ENCODE data around the gene ZNF474.

The ZNF474 gene

GRCh38 chr5:122138356-122138755, 9.0 kb downstream of the ZNF474 start:
- no peak overlapping the region for H3K9ac ChIP-seq (ENCODE audit: low read depth in 1 of 2, low read length in 2 of 2)
- no peak overlapping the region for H3K4me3 ChIP-seq (ENCODE audit: low read length in 2 of 2)
- no peaks in the 10 kb centered on the region for H3K36me3 ChIP-seq (ENCODE audit: control insufficient read depth in 2 of 2, insufficient read depth in 2 of 2, low read length in 2 of 2)
- no peaks in the 10 kb centered on the region for H3K27me3 ChIP-seq (ENCODE audit: control insufficient read depth in 2 of 2, insufficient read depth in 2 of 2, low read length in 2 of 2)
- H3K27ac ChIP-seq (ENCODE audit: low read depth in 2 of 2, low read length in 2 of 2), result no peak overlapping the region
- H3K4me1 ChIP-seq (ENCODE audit: control insufficient read depth in 2 of 2, insufficient read depth in 2 of 2, low read length in 2 of 2), result no peaks in the 10 kb centered on the region
- no peaks in the 10 kb centered on the region for H3K9me3 ChIP-seq (ENCODE audit: control insufficient read depth in 2 of 2, low read length in 2 of 2)

DNA sequence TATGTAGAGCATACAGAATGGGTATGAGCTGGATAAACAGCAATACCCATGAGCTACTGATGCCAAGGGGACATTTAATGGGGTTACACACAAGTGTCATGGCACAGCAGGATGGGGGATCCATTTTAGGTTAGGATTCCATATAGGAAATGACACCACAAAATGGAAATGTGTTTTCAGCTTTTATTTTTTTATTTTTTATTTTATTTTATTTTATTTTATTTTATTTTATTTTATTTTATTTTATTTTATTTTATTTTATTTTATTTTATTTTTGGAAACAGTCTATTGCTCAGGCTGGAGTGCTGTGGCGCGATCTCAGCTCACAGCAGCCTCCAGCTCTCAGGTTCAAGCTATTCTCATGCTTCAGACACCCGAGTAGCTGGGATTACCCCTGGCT, 11.6 kb downstream of the ZNF474 start:
- H3K4me3 ChIP-seq (ENCODE audit: low read length in 2 of 2), result no peak overlapping the region
- H3K9ac ChIP-seq (ENCODE audit: low read depth in 1 of 2, low read length in 2 of 2), result no peak overlapping the region
- H3K9me3 ChIP-seq (ENCODE audit: control insufficient read depth in 2 of 2, low read length in 2 of 2), result no peaks in the 10 kb centered on the region
- no peaks in the 10 kb centered on the region for H3K36me3 ChIP-seq (ENCODE audit: control insufficient read depth in 2 of 2, insufficient read depth in 2 of 2, low read length in 2 of 2)
- H3K4me1 ChIP-seq (ENCODE audit: control insufficient read depth in 2 of 2, insufficient read depth in 2 of 2, low read length in 2 of 2), result no peaks in the 10 kb centered on the region
- H3K27ac ChIP-seq (ENCODE audit: low read depth in 2 of 2, low read length in 2 of 2), result no peak overlapping the region
- H3K27me3 ChIP-seq (ENCODE audit: control insufficient read depth in 2 of 2, insufficient read depth in 2 of 2, low read length in 2 of 2), result no peaks in the 10 kb centered on the region

DNA sequence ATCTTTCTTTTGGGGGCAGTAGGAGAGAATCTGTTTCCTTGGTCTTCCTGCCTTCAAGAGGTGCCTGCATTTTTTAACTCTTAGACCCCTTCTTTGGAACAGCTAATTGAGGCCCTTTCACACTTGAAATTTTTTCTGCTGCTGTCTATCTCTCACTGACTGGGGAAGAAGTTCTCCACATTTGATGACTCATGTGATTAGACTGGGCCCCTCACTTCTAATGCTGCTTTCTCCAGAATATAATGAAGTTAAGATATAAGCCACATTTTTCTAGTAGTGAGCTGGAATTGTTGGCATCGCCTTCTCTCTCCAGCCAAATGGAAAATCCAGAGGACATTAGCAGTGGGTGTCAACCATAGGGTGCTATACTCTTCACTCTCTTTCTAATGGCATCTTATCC, 12.4 kb downstream of the ZNF474 start:
- Histone ChIP-seq H3K27me3 (ENCODE audit: control insufficient read depth in 2 of 2, insufficient read depth in 2 of 2, low read length in 2 of 2) (no peaks in the 10 kb centered on the region), H3K27ac (ENCODE audit: low read depth in 2 of 2, low read length in 2 of 2) (no peak overlapping the region), H3K36me3 (ENCODE audit: control insufficient read depth in 2 of 2, insufficient read depth in 2 of 2, low read length in 2 of 2) (no peaks in the 10 kb centered on the region), H3K9ac (ENCODE audit: low read depth in 1 of 2, low read length in 2 of 2) (no peak overlapping the region), H3K4me3 (ENCODE audit: low read length in 2 of 2) (no peak overlapping the region), H3K9me3 (ENCODE audit: control insufficient read depth in 2 of 2, low read length in 2 of 2) (no peaks in the 10 kb centered on the region), H3K4me1 (ENCODE audit: control insufficient read depth in 2 of 2, insufficient read depth in 2 of 2, low read length in 2 of 2) (no peaks in the 10 kb centered on the region)

DNA sequence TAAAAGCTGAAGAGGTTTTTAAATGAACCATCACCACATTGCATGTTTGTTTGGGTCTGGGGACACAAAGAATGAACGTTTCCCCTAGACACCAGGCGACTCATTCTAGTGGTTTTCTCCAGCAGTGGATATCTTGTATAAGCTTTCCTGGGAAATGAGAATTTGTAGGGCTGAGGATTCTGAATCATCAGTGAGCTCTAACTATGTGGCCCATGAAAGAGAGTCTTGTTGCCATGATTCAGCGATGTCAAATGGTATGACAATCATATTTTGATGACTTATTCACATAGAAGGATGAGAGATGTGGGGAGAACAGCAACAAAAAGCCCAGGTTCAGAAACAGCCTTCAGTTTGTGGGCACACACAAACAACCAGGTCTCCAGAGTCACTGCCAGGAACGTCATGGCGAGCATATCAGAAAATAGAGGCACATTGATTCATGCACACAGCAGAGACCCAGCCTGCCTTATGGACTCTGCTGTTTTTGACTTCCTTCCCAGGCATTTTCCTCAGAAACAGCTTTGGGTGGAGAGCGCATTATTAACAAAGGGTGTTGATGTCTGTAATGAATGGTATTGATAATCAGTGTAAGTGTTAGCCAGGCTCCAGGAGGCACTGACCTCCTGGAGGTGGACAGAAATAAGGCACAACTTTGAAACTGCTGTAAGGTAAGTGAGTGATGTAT, 13.3 kb downstream of the ZNF474 start:
- Histone ChIP-seq H3K4me3 (ENCODE audit: low read length in 2 of 2) (no peak overlapping the region), H3K36me3 (ENCODE audit: control insufficient read depth in 2 of 2, insufficient read depth in 2 of 2, low read length in 2 of 2) (no peaks in the 10 kb centered on the region), H3K4me1 (ENCODE audit: control insufficient read depth in 2 of 2, insufficient read depth in 2 of 2, low read length in 2 of 2) (no peaks in the 10 kb centered on the region), H3K27me3 (ENCODE audit: control insufficient read depth in 2 of 2, insufficient read depth in 2 of 2, low read length in 2 of 2) (no peaks in the 10 kb centered on the region), H3K9me3 (ENCODE audit: control insufficient read depth in 2 of 2, low read length in 2 of 2) (no peaks in the 10 kb centered on the region), H3K9ac (ENCODE audit: low read depth in 1 of 2, low read length in 2 of 2) (no peak overlapping the region), H3K27ac (ENCODE audit: low read depth in 2 of 2, low read length in 2 of 2) (no peak overlapping the region)

GRCh38 chr5:122144236-122144635, 14.9 kb downstream of the ZNF474 start:
- Histone ChIP-seq H3K9ac (ENCODE audit: low read depth in 1 of 2, low read length in 2 of 2) (no peak overlapping the region), H3K4me3 (ENCODE audit: low read length in 2 of 2) (no peak overlapping the region), H3K9me3 (ENCODE audit: control insufficient read depth in 2 of 2, low read length in 2 of 2) (no peaks in the 10 kb centered on the region), H3K4me1 (ENCODE audit: control insufficient read depth in 2 of 2, insufficient read depth in 2 of 2, low read length in 2 of 2) (no peaks in the 10 kb centered on the region), H3K36me3 (ENCODE audit: control insufficient read depth in 2 of 2, insufficient read depth in 2 of 2, low read length in 2 of 2) (no peaks in the 10 kb centered on the region), H3K27me3 (ENCODE audit: control insufficient read depth in 2 of 2, insufficient read depth in 2 of 2, low read length in 2 of 2) (no peaks in the 10 kb centered on the region), H3K27ac (ENCODE audit: low read depth in 2 of 2, low read length in 2 of 2) (no peak overlapping the region)

DNA sequence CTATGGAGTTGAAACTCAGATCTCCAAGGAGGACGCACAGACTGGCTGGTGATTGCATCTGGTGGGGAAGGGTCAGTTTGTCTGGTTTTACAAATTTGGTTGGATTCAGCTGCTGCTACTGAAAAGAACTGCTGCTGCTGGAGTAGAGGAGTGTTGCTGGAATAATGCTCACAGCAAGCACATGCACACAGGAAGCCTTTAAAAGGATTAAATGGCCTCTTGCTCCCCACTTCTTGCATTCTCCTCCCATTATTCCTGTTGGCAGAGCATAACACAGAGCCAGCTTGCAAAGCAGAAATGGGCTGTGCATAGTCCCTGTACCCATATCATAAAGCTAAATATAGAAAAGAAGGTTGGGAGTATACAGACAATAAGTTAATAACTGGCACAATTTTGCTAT, 16.6 kb downstream of the ZNF474 start:
- H3K4me3 ChIP-seq (ENCODE audit: low read length in 2 of 2), result no peak overlapping the region
- H3K36me3 ChIP-seq (ENCODE audit: control insufficient read depth in 2 of 2, insufficient read depth in 2 of 2, low read length in 2 of 2), result no peaks in the 10 kb centered on the region
- no peaks in the 10 kb centered on the region for H3K9me3 ChIP-seq (ENCODE audit: control insufficient read depth in 2 of 2, low read length in 2 of 2)
- H3K27me3 ChIP-seq (ENCODE audit: control insufficient read depth in 2 of 2, insufficient read depth in 2 of 2, low read length in 2 of 2), result no peaks in the 10 kb centered on the region
- H3K9ac ChIP-seq (ENCODE audit: low read depth in 1 of 2, low read length in 2 of 2), result no peak overlapping the region
- H3K4me1 ChIP-seq (ENCODE audit: control insufficient read depth in 2 of 2, insufficient read depth in 2 of 2, low read length in 2 of 2), result no peaks in the 10 kb centered on the region
- no peak overlapping the region for H3K27ac ChIP-seq (ENCODE audit: low read depth in 2 of 2, low read length in 2 of 2)

DNA sequence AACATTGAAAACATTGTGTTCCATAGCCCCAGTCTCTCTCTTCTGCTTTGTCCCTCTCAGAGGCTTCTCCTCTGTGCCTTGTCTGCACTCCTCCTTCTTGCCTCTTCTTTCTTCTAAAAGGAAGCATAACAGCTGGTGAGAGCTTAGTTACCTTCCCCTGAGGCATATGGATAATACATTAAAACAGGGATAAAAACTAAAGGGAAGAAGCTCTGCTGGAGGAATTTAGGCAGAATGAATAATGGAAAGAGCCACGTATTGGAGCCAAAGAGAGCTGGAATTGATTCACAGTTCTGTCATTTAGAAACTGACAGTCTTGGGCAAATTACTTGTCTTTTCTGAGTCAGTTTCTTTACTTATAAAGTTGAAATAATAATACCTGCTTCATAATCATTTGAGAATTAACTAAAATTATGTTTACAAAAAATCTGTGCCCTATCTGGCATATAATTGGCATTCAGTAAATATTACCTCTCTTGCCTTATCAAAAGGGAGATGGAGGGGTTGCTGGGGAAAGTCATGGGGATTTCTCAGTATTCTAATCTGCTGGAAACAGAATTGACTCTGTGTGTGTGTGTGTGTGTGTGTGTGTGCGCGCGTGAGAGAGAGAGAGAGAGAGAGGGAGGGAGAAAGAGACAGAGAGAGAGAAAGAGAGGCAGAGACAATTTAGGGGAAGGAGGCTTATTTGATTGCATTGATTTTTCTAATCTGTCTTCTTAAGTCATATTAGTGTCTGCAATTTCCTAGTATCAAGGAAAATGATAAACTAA, 20.2 kb downstream of the ZNF474 start:
- no peaks in the 10 kb centered on the region for H3K9me3 ChIP-seq (ENCODE audit: control insufficient read depth in 2 of 2, low read length in 2 of 2)
- H3K27ac ChIP-seq (ENCODE audit: low read depth in 2 of 2, low read length in 2 of 2), result no peak overlapping the region
- no peaks in the 10 kb centered on the region for H3K36me3 ChIP-seq (ENCODE audit: control insufficient read depth in 2 of 2, insufficient read depth in 2 of 2, low read length in 2 of 2)
- H3K27me3 ChIP-seq (ENCODE audit: control insufficient read depth in 2 of 2, insufficient read depth in 2 of 2, low read length in 2 of 2), result no peaks in the 10 kb centered on the region
- peaks cover 0 to 3% of the 10 kb centered on the region in 2 donors for H3K4me1 ChIP-seq (ENCODE audit: control insufficient read depth in 2 of 2, insufficient read depth in 2 of 2, low read length in 2 of 2)
- H3K4me3 ChIP-seq (ENCODE audit: low read length in 2 of 2), result no peak overlapping the region
- no peak overlapping the region for H3K9ac ChIP-seq (ENCODE audit: low read depth in 1 of 2, low read length in 2 of 2)

GRCh38 chr5:122150215-122150614, 20.9 kb downstream of the ZNF474 start:
- Histone ChIP-seq H3K9ac (ENCODE audit: low read depth in 1 of 2, low read length in 2 of 2) (no peak overlapping the region), H3K4me1 (ENCODE audit: control insufficient read depth in 2 of 2, insufficient read depth in 2 of 2, low read length in 2 of 2) (peaks cover 0 to 3% of the 10 kb centered on the region in 2 donors), H3K27ac (ENCODE audit: low read depth in 2 of 2, low read length in 2 of 2) (no peak overlapping the region)

DNA sequence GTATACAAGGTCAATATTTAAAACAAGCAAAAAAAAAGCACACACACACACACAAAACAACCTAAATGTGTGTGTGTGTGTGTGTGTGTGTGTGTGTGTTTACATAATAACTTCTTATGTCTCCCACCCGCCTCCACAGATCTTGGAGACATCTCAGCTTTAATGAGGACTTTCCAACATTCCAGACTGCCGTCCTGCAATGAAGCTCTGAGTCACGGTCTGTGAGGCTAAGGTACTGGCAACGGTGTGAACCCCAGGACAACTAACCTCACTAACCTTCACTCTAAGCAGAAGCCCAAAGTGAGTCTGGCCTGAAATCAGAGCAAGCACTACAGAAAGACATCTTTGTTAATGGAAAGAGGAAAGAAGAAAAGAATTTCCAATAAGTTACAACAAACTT, 22.3 kb downstream of the ZNF474 start:
- Histone ChIP-seq H3K4me1 (ENCODE audit: control insufficient read depth in 2 of 2, insufficient read depth in 2 of 2, low read length in 2 of 2) (peaks cover 0 to 3% of the 10 kb centered on the region in 2 donors), H3K27me3 (ENCODE audit: control insufficient read depth in 2 of 2, insufficient read depth in 2 of 2, low read length in 2 of 2) (no peaks in the 10 kb centered on the region), H3K9ac (ENCODE audit: low read depth in 1 of 2, low read length in 2 of 2) (no peak overlapping the region), H3K27ac (ENCODE audit: low read depth in 2 of 2, low read length in 2 of 2) (no peak overlapping the region), H3K9me3 (ENCODE audit: control insufficient read depth in 2 of 2, low read length in 2 of 2) (no peaks in the 10 kb centered on the region), H3K36me3 (ENCODE audit: control insufficient read depth in 2 of 2, insufficient read depth in 2 of 2, low read length in 2 of 2) (no peaks in the 10 kb centered on the region), H3K4me3 (ENCODE audit: low read length in 2 of 2) (no peak overlapping the region)

More at GRCh38 chr5:122150215-122150614, 20.9 kb downstream of the ZNF474 start:
- H3K36me3 ChIP-seq (ENCODE audit: control insufficient read depth in 2 of 2, insufficient read depth in 2 of 2, low read length in 2 of 2), result no peaks in the 10 kb centered on the region
- H3K27me3 ChIP-seq (ENCODE audit: control insufficient read depth in 2 of 2, insufficient read depth in 2 of 2, low read length in 2 of 2), result no peaks in the 10 kb centered on the region
- H3K9me3 ChIP-seq (ENCODE audit: control insufficient read depth in 2 of 2, low read length in 2 of 2), result no peaks in the 10 kb centered on the region
- no peak overlapping the region for H3K4me3 ChIP-seq (ENCODE audit: low read length in 2 of 2)

DNA sequence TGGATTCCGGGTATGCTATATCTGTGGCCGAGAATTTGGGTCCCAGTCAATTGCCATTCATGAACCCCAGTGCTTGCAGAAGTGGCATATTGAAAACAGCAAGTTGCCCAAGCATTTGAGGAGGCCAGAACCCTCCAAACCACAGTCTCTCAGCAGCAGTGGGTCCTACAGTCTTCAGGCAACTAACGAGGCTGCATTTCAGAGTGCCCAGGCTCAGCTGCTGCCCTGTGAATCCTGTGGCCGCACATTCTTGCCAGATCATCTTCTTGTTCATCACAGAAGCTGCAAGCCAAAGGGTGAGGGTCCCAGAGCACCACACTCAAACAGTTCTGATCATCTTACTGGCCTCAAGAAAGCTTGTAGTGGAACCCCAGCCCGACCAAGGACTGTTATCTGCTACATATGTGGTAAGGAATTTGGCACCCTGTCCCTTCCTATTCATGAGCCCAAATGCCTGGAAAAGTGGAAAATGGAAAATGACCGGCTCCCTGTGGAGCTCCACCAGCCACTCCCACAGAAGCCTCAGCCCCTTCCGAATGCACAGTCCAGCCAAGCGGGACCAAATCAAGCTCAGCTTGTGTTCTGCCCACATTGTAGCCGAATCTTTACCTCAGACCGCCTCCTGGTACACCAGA, 23.0 kb downstream of the ZNF474 start:
- Histone ChIP-seq H3K27ac (ENCODE audit: low read depth in 2 of 2, low read length in 2 of 2) (peak overlapping the region; percentile 3 to 44), H3K4me1 (ENCODE audit: control insufficient read depth in 2 of 2, insufficient read depth in 2 of 2, low read length in 2 of 2) (peaks cover 0 to 3% of the 10 kb centered on the region in 2 donors)

More for the DNA sequence above, 23.0 kb downstream of the ZNF474 start:
- H3K4me3 ChIP-seq (ENCODE audit: low read length in 2 of 2), result no peak overlapping the region
- H3K36me3 ChIP-seq (ENCODE audit: control insufficient read depth in 2 of 2, insufficient read depth in 2 of 2, low read length in 2 of 2), result no peaks in the 10 kb centered on the region
- H3K27me3 ChIP-seq (ENCODE audit: control insufficient read depth in 2 of 2, insufficient read depth in 2 of 2, low read length in 2 of 2), result no peaks in the 10 kb centered on the region
- H3K9ac ChIP-seq (ENCODE audit: low read depth in 1 of 2, low read length in 2 of 2), result no peak overlapping the region
- H3K9me3 ChIP-seq (ENCODE audit: control insufficient read depth in 2 of 2, low read length in 2 of 2), result no peaks in the 10 kb centered on the region
